Liver (tissue), 2 donors: Measurements from ENCODE around the gene CCER1.

Source experiments
- EGR1 ChIP-seq, 2 donors: IDR thresholded peaks; 2 replicates each; pipeline ENCODE4 v1.6.1; 2016 to 2018; ENCODE audit warnings: antibody characterized with exemption in 2 of 2, low read depth in 2 of 2
- YY1 ChIP-seq: IDR thresholded peaks from 2 replicates; pipeline ENCODE4 v1.6.1; 2016; ENCODE audit warnings: antibody characterized with exemption, mild to moderate bottlenecking
- donor health status: healthy.

DNA sequence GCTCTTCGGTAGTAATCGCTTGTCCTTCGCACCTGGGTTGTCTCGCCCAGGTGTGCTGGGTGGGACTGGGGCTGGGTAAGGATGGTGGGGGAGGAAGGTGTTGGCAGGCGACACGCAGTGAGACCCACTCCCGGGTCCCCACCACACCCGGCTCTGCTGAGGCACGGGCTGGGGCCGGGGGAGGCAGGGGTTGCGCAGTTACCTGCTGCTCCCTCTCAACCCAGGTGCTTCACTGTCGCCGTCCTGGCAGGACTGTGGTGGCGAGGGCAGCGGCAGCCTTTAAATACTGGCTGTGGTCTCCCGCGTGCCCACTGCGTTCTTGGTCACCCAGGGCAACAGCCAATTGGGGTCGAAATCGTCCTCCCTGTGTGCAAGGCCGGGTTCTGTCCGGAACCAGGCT, at the start of gene CCER1:
- TF ChIP-seq EGR1 (IDR thresholded peaks at IDR 0.05; ENCODE audit: low read depth in 2 of 2) (no peak), YY1 (no peak)
